ENCODE measurements around the gene ESR2. TPM values are rescaled to one million over a fixed set of nuclear protein-coding genes. Genes with fewer than 3 reads are reported as not detected.

Gene ESR2
- total RNA-seq, 3 donors from 2014 or later, result 0.98 to 2.2 (median 1.5) TPM

DNA sequence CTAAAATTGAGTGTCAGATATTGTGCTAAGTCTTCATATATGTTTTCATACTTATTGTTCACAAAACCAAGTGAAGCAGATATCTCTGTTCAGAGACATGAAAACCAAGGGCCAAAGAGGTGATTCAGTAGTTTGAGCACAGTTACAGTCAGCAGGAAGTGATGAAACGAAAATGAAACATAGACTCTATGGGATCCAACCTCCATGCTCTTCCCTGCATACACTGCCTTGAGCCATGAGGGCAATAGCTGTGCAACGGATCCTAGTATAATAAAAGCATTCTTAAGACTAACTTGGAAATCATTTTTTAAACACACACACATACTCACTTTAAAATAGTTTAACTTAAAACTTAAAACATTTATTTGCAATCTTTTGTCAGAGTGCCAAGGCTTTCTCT is 27.9 kb downstream of the ESR2 start:
- no peaks in the 10 kb centered on the region for H3K36me3 ChIP-seq
- intact Hi-C loops (cut with DNase I; ENCODE audit: low total_unique reads), result no loop called here
- no peaks in the 10 kb centered on the region for H3K4me1 ChIP-seq

DNA sequence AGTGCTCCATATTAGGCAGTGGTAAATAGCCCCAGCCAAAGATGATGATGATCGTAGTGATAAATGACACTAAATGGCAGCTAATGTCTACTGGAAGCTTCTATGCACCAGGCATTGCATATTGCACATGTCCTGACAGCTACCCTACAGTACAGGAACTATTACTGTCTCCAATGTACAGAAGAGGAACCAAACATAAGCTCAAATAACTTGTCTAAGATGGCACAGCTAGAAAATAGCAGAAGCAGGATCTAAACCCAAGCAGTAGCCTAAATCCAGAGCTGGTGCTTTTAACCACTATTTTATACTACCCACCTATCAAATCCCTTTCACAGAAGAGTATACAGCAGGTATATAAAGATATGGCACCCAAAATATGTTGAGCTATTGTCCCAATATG is 28.9 kb downstream of the ESR2 start:
- Histone ChIP-seq H3K27me3 (no peaks in the 10 kb centered on the region), H3K4me3 (no peak overlapping the region), H3K9me3 (no peaks in the 10 kb centered on the region), H3K4me1 (no peaks in the 10 kb centered on the region), H3K36me3 (no peaks in the 10 kb centered on the region), H3K27ac (no peak overlapping the region)
- no peak for DNase-seq (ENCODE audit: low spot score in 2 of 2)
- intact Hi-C loops (cut with DNase I; ENCODE audit: low total_unique reads), result no loop called here
- TF ChIP-seq CTCF (IDR thresholded peaks at IDR 0.05) (no peak), POLR2AphosphoS5 (IDR thresholded peaks at IDR 0.05) (no peak)

More for the DNA sequence above, 27.9 kb downstream of the ESR2 start:
- no peak overlapping the region for H3K27ac ChIP-seq
- no peaks in the 10 kb centered on the region for H3K27me3 ChIP-seq
- no peak for DNase-seq (ENCODE audit: low spot score in 2 of 2)
- no peaks in the 10 kb centered on the region for H3K9me3 ChIP-seq
- H3K4me3 ChIP-seq, result no peak overlapping the region
- TF ChIP-seq POLR2A (IDR thresholded peaks at IDR 0.05) (no peak), POLR2AphosphoS5 (IDR thresholded peaks at IDR 0.05) (no peak), CTCF (IDR thresholded peaks at IDR 0.05) (no peak)

DNA sequence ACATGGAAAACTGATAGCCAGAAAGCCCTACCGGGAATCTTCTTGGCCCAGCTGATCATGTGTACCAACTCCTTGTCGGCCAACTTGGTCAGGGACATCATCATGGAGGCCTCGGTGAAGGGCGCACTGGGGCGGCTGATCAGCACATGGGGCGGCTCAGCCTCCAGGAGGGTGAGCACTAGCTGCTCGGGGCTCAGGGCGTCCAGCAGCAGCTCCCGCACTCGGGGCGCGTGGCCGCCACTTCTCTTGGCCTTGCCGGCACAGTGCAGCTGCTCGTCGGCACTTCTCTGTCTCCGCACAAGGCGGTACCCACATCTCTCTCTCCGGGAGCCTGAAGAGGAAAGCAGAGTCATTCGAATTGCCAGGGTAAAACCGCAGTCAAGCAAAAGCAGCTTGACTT is 33.8 kb downstream of the ESR2 start:
- TF ChIP-seq POLR2AphosphoS5 (IDR thresholded peaks at IDR 0.05) (no peak), CTCF (IDR thresholded peaks at IDR 0.05) (no peak), POLR2A (IDR thresholded peaks at IDR 0.05) (no peak)
- no peak for DNase-seq (ENCODE audit: low spot score in 2 of 2)
- no peak overlapping the region for H3K27ac ChIP-seq
- H3K9me3 ChIP-seq, result no peaks in the 10 kb centered on the region
- intact Hi-C loops (cut with DNase I; ENCODE audit: low total_unique reads), result no loop called here
- H3K4me1 ChIP-seq, result no peaks in the 10 kb centered on the region
- no peak overlapping the region for H3K4me3 ChIP-seq
- H3K27me3 ChIP-seq, result no peaks in the 10 kb centered on the region
- no peaks in the 10 kb centered on the region for H3K36me3 ChIP-seq

- Histone ChIP-seq H3K9me3 (no peaks in the 10 kb centered on the region), H3K36me3 (no peaks in the 10 kb centered on the region), H3K27me3 (no peaks in the 10 kb centered on the region), H3K4me3 (no peak overlapping the region), H3K27ac (no peak overlapping the region), H3K4me1 (no peaks in the 10 kb centered on the region)
- TF ChIP-seq POLR2A (IDR thresholded peaks at IDR 0.05) (no peak), POLR2AphosphoS5 (IDR thresholded peaks at IDR 0.05) (no peak), CTCF (IDR thresholded peaks at IDR 0.05) (no peak)
- intact Hi-C loops (cut with DNase I; ENCODE audit: low total_unique reads), result no loop called here
- no peak for DNase-seq (ENCODE audit: low spot score in 2 of 2)
Measured at GRCh38 chr14:64255756-64256155, 38.4 kb downstream of the ESR2 start.

DNA sequence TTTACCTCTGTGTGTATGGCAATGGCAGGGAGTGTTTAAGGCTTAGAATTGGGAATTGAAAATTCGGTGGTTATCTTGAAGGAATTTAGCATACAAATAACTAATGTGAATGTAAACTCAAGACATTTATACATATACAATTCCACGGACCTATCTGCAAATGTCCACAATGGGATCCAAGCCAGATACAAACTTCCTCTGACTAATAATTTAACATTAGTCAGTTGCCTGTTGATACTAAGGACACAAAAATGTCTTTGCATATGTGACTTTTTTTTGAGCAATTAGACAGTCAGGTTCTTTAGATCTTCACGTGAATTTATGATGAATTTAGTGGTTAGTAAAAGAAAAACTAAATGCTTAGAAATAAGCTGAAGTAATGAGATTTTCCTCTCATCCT is 40.5 kb downstream of the ESR2 start:
- intact Hi-C loops (cut with DNase I; ENCODE audit: low total_unique reads), result no loop called here
- Histone ChIP-seq H3K4me1 (no peaks in the 10 kb centered on the region), H3K9me3 (no peaks in the 10 kb centered on the region), H3K36me3 (no peaks in the 10 kb centered on the region), H3K27me3 (no peaks in the 10 kb centered on the region), H3K4me3 (no peak overlapping the region), H3K27ac (no peak overlapping the region)
- DNase-seq (ENCODE audit: low spot score in 2 of 2), result no peak
- no peak for TF ChIP-seq POLR2A (IDR thresholded peaks at IDR 0.05)

DNA sequence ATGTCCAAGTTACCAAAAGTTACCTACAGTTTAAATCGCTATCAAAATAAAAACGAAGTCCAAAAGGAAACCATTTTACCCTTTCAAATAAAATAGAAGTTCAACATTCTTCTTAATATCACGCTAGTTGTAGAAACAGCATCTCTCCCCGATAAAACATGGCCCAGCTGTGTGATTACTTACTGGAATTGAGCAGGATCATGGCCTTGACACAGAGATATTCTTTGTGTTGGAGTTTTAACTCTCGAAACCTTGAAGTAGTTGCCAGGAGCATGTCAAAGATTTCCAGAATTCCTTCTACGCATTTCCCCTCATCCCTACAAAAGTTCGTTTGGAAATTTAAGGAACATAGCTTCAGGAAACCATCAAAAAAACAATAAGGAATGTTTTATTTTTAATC is 44.8 kb downstream of the ESR2 start:
- Histone ChIP-seq H3K36me3 (no peaks in the 10 kb centered on the region), H3K27me3 (no peaks in the 10 kb centered on the region), H3K9me3 (no peaks in the 10 kb centered on the region), H3K4me3 (no peak overlapping the region), H3K4me1 (no peaks in the 10 kb centered on the region), H3K27ac (no peak overlapping the region)
- TF ChIP-seq CTCF (IDR thresholded peaks at IDR 0.05) (no peak), POLR2AphosphoS5 (IDR thresholded peaks at IDR 0.05) (no peak)
- no peak for DNase-seq (ENCODE audit: low spot score in 2 of 2)
- intact Hi-C loops (cut with DNase I; ENCODE audit: low total_unique reads), result no loop called here

Data from breast epithelium (tissue), 4 donors.